ENCODE data around the gene ZBTB9. TPM values are rescaled to one million over a fixed set of nuclear protein-coding genes. Genes with fewer than 3 reads are reported as not detected.

ZBTB9 gene
- total RNA-seq, 3 donors from 2014 or later: 1.9 to 5.1 (median 3.6) TPM

GRCh38 chr6:33492093-33492492, 37.7 kb downstream of the ZBTB9 start:
- no peak overlapping the region for H3K4me3 ChIP-seq
- intact Hi-C loops (cut with DNase I; ENCODE audit: low total_unique reads): no loop called here

GRCh38 chr6:33497157-33497556, 42.8 kb downstream of the ZBTB9 start:
- H3K4me1 ChIP-seq: no peaks in the 10 kb centered on the region
- H3K9me3 ChIP-seq: no peaks in the 10 kb centered on the region
- H3K36me3 ChIP-seq: no peaks in the 10 kb centered on the region
- intact Hi-C loops (cut with DNase I; ENCODE audit: low total_unique reads): no loop called here
- no peak overlapping the region for H3K27ac ChIP-seq
- TF ChIP-seq, protein P1, sequence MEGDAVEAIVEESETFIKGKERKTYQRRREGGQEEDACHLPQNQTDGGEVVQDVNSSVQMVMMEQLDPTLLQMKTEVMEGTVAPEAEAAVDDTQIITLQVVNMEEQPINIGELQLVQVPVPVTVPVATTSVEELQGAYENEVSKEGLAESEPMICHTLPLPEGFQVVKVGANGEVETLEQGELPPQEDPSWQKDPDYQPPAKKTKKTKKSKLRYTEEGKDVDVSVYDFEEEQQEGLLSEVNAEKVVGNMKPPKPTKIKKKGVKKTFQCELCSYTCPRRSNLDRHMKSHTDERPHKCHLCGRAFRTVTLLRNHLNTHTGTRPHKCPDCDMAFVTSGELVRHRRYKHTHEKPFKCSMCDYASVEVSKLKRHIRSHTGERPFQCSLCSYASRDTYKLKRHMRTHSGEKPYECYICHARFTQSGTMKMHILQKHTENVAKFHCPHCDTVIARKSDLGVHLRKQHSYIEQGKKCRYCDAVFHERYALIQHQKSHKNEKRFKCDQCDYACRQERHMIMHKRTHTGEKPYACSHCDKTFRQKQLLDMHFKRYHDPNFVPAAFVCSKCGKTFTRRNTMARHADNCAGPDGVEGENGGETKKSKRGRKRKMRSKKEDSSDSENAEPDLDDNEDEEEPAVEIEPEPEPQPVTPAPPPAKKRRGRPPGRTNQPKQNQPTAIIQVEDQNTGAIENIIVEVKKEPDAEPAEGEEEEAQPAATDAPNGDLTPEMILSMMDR (IDR thresholded peaks at IDR 0.05): no peak
- no peak for TF ChIP-seq POLR2A (IDR thresholded peaks at IDR 0.05)
- DNase-seq (ENCODE audit: low spot score in 2 of 2): no peak
- H3K4me3 ChIP-seq: no peak overlapping the region
- no peaks in the 10 kb centered on the region for H3K27me3 ChIP-seq

More at GRCh38 chr6:33492093-33492492, 37.7 kb downstream of the ZBTB9 start:
- Histone ChIP-seq H3K4me1 (no peaks in the 10 kb centered on the region), H3K9me3 (no peaks in the 10 kb centered on the region), H3K36me3 (no peaks in the 10 kb centered on the region), H3K27ac (no peak overlapping the region), H3K27me3 (no peaks in the 10 kb centered on the region)
- no peak for DNase-seq (ENCODE audit: low spot score in 2 of 2)
- TF ChIP-seq POLR2AphosphoS5 (IDR thresholded peaks at IDR 0.05) (no peak), POLR2A (IDR thresholded peaks at IDR 0.05) (no peak)
- TF ChIP-seq, protein P1 (IDR thresholded peaks at IDR 0.05): no peak

DNA sequence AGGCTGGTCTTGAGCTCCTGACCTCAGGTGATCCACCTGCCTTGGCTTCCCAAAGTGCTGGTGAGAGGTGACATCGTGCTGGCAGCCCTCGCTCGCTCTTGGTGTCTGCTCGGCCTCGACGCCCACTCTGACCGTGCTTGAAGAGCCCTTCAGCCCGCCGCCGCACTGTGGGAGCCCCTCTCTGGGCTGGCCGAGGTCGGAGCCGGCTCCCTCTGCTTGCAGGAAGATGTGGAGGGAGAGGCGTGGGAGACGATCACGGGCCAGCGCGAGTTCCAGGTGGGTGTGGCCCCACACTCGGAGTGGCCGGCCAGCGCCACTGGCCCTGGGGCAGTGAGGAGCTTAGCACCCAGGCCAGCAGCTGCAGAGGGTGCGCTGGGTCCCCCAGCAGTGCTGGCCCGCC, 48.1 kb downstream of the ZBTB9 start:
- no peaks in the 10 kb centered on the region for H3K4me1 ChIP-seq
- H3K36me3 ChIP-seq: no peaks in the 10 kb centered on the region
- TF ChIP-seq, protein P1 (IDR thresholded peaks at IDR 0.05): no peak
- TF ChIP-seq POLR2A (IDR thresholded peaks at IDR 0.05) (no peak), POLR2AphosphoS5 (IDR thresholded peaks at IDR 0.05) (no peak)
- no peaks in the 10 kb centered on the region for H3K9me3 ChIP-seq
- H3K27ac ChIP-seq: no peak overlapping the region
- no peak for DNase-seq (ENCODE audit: low spot score in 2 of 2)
- no peaks in the 10 kb centered on the region for H3K27me3 ChIP-seq
- intact Hi-C loops (cut with DNase I; ENCODE audit: low total_unique reads): no loop called here
- no peak overlapping the region for H3K4me3 ChIP-seq

DNA sequence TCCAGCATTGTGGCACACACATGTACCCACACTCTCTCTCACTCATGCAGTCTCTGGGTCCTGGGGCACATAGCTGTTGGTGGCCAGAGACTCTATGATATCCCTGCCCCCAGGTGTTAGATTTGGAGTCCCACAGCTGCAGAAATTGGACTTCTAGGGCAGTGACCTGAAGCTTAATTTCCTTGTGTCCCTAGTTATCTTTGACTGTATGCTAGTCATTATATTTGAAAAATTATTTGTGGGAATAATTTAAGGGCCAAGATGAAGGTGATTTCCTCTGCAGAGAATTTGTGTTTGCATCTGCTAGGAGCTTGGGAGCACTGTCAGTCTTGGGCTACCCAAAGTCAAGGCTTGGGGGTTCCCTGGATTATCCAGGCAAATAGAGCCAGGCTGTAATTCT, 50.1 kb downstream of the ZBTB9 start:
- TF ChIP-seq, protein P1 (IDR thresholded peaks at IDR 0.05): no peak
- no peak for TF ChIP-seq POLR2AphosphoS5 (IDR thresholded peaks at IDR 0.05)
- TF ChIP-seq POLR2A (IDR thresholded peaks at IDR 0.05): no peak
- Histone ChIP-seq H3K9me3 (no peaks in the 10 kb centered on the region), H3K27ac (no peak overlapping the region), H3K4me3 (no peak overlapping the region), H3K36me3 (no peaks in the 10 kb centered on the region), H3K27me3 (no peaks in the 10 kb centered on the region), H3K4me1 (no peaks in the 10 kb centered on the region)
- no peak for DNase-seq (ENCODE audit: low spot score in 2 of 2)
- intact Hi-C loops (cut with DNase I; ENCODE audit: low total_unique reads): no loop called here

GRCh38 chr6:33505548-33506370, 51.4 kb downstream of the ZBTB9 start:
- Histone ChIP-seq H3K36me3 (no peaks in the 10 kb centered on the region), H3K4me3 (no peak overlapping the region), H3K27ac (no peak overlapping the region), H3K27me3 (no peaks in the 10 kb centered on the region), H3K9me3 (no peaks in the 10 kb centered on the region), H3K4me1 (no peaks in the 10 kb centered on the region)
- TF ChIP-seq POLR2A (IDR thresholded peaks at IDR 0.05) (no peak), POLR2AphosphoS5 (IDR thresholded peaks at IDR 0.05) (no peak)
- TF ChIP-seq, protein P1 (IDR thresholded peaks at IDR 0.05): no peak
- intact Hi-C loops (cut with DNase I; ENCODE audit: low total_unique reads): no loop called here
- DNase-seq (ENCODE audit: low spot score in 2 of 2): no peak
